ENCODE measurements around the gene NMU.
A peak's percentile ranks its signal among the peaks of the same experiment; 100 is the strongest.
"Not testable (repeated sequence)": the region's sequence is repeated elsewhere in the genome, so short reads cannot be mapped to it uniquely, and the experiment has no call there.

Gene NMU

GRCh38 chr4:55625835-55626234 lies 10.3 kb downstream of the NMU start:
- TF ChIP-seq CTCF (IDR thresholded peaks at IDR 0.05; ENCODE audit: low read depth, low read length, missing control alignments) = no peak
- no peak overlapping the region for H3K4me3 ChIP-seq (ENCODE audit: low read depth, low read length)
- DNase-seq (ENCODE audit: low read depth) = no peak

GRCh38 chr4:55624063-55624462 lies 12.0 kb downstream of the NMU start:
- not testable (repeated sequence) for DNase-seq (ENCODE audit: low read depth)

GRCh38 chr4:55618546-55619143 lies 17.5 kb downstream of the NMU start:
- no peak for DNase-seq (ENCODE audit: low read depth)
- no peak for TF ChIP-seq CTCF (IDR thresholded peaks at IDR 0.05; ENCODE audit: low read depth, low read length, missing control alignments)
- no peak overlapping the region for H3K4me3 ChIP-seq (ENCODE audit: low read depth, low read length)

More at GRCh38 chr4:55624063-55624462, 12.0 kb downstream of the NMU start:
- not testable (repeated sequence) for H3K4me3 ChIP-seq (ENCODE audit: low read depth, low read length)

GRCh38 chr4:55617587-55618197 lies 18.4 kb downstream of the NMU start:
- no peak for TF ChIP-seq CTCF (IDR thresholded peaks at IDR 0.05; ENCODE audit: low read depth, low read length, missing control alignments)
- H3K4me3 ChIP-seq (ENCODE audit: low read depth, low read length) = no peak overlapping the region
- DNase-seq (ENCODE audit: low read depth) = peak; percentile 26

- no peak for DNase-seq (ENCODE audit: low read depth)
- H3K4me3 ChIP-seq (ENCODE audit: low read depth, low read length) = no peak overlapping the region
- no peak for TF ChIP-seq CTCF (IDR thresholded peaks at IDR 0.05; ENCODE audit: low read depth, low read length, missing control alignments)
Observed at GRCh38 chr4:55615008-55615407, 21.1 kb downstream of the NMU start.

- DNase-seq (ENCODE audit: low read depth) = no peak
- TF ChIP-seq CTCF (IDR thresholded peaks at IDR 0.05; ENCODE audit: low read depth, low read length, missing control alignments) = no peak
- no peak overlapping the region for H3K4me3 ChIP-seq (ENCODE audit: low read depth, low read length)
Observed at GRCh38 chr4:55613621-55614020, 22.5 kb downstream of the NMU start.

- H3K4me3 ChIP-seq (ENCODE audit: low read depth, low read length) = no peak overlapping the region
- DNase-seq (ENCODE audit: low read depth) = no peak
- no peak for TF ChIP-seq CTCF (IDR thresholded peaks at IDR 0.05; ENCODE audit: low read depth, low read length, missing control alignments)
Observed at GRCh38 chr4:55612341-55612740, 23.8 kb downstream of the NMU start.

Measured in GM12864 (cell line).